ENCODE data around the gene CYP19A1.

Gene CYP19A1

DNA sequence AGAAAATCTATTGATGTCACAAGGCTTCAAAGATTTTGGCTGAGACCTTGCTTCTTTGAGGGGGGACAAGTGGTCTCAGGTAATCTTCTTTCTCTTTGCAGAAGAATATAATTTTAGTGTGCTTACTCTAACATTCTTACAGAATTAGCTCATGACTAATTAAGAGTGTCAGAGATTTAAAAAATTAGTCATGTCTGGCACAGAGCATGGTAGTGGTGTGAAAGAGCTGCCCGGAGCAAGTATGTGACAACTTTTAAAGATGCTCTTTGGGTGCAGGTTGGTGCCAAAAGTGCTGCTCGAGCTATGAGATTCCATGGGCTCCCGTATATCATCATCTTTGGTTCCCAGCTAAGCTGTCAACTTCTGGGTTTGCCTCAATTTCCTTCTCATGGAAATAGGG, 31.1 kb downstream of the CYP19A1 start:
- no peak for TF ChIP-seq Cebpa-rat (IDR thresholded peaks at IDR 0.05)
- no peak overlapping the region for H3K27ac ChIP-seq
- H4K20me1 ChIP-seq = no peaks in the 10 kb centered on the region
- H3K36me3 ChIP-seq = no peaks in the 10 kb centered on the region
- H3K9ac ChIP-seq = no peak overlapping the region
- H3K27me3 ChIP-seq = no peaks in the 10 kb centered on the region
- no peaks in the 10 kb centered on the region for H3K9me3 ChIP-seq
- H3K4me3 ChIP-seq = no peak overlapping the region
- peaks cover 9% of the 10 kb centered on the region for H3K4me1 ChIP-seq
- H3K4me2 ChIP-seq = no peak overlapping the region

DNA sequence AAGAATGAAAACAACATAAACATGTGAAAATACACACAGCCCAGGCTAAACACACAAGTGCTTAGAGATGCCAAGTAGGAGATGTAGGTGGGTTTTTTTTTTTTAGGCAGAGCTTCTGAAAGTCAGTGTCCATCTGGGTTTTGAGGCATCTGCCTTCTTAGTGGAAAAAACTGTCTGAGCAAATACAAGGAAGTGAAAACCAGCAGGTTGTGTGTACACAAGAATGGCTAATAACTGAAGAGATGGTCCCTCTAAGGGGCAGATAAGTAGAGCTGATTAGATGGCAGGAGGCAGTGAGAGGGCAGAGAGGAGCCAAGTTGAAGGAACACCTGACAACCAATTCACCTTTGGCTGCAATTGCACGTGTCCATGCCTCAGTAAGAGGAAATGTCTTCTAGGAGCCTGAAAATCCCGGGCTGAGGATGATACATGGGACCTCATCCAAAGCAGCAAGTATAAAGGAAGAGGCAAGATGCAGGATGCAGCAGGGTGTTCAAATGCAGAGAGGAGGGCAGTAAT, 34.9 kb downstream of the CYP19A1 start:
- Histone ChIP-seq H3K4me2 (no peak overlapping the region), H3K27ac (no peak overlapping the region), H3K9me3 (no peaks in the 10 kb centered on the region), H3K9ac (no peak overlapping the region), H3K27me3 (no peaks in the 10 kb centered on the region), H3K4me1 (no peaks in the 10 kb centered on the region), H3K36me3 (no peaks in the 10 kb centered on the region), H3K4me3 (no peak overlapping the region), H4K20me1 (no peaks in the 10 kb centered on the region)
- no peak for TF ChIP-seq Cebpa-rat (IDR thresholded peaks at IDR 0.05)

DNA sequence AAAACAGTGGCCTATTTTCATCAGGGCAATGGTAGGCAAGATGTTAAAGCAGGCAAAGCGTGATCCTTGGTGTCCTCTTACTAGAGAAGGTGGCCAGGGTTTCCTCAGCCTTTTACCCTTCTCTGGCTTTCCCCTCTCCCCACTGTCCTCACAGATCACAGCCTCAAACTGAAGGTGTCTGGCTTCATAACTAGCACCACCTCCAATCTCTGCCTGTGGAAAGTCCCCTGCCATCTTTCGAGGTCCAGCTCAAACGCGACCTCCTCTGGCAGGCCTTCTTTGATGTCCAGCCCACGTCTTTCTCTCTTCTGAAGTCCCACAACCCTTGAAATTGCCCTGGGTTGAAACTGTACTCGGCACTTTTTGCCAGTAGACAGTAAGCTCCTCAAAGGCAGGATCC, 35.9 kb downstream of the CYP19A1 start:
- no peaks in the 10 kb centered on the region for H4K20me1 ChIP-seq
- no peak overlapping the region for H3K4me2 ChIP-seq
- no peaks in the 10 kb centered on the region for H3K4me1 ChIP-seq
- H3K9me3 ChIP-seq = no peaks in the 10 kb centered on the region
- no peak overlapping the region for H3K27ac ChIP-seq
- no peaks in the 10 kb centered on the region for H3K27me3 ChIP-seq
- TF ChIP-seq Cebpa-rat (IDR thresholded peaks at IDR 0.05) = no peak
- no peak overlapping the region for H3K9ac ChIP-seq
- no peaks in the 10 kb centered on the region for H3K36me3 ChIP-seq
- H3K4me3 ChIP-seq = no peak overlapping the region

DNA sequence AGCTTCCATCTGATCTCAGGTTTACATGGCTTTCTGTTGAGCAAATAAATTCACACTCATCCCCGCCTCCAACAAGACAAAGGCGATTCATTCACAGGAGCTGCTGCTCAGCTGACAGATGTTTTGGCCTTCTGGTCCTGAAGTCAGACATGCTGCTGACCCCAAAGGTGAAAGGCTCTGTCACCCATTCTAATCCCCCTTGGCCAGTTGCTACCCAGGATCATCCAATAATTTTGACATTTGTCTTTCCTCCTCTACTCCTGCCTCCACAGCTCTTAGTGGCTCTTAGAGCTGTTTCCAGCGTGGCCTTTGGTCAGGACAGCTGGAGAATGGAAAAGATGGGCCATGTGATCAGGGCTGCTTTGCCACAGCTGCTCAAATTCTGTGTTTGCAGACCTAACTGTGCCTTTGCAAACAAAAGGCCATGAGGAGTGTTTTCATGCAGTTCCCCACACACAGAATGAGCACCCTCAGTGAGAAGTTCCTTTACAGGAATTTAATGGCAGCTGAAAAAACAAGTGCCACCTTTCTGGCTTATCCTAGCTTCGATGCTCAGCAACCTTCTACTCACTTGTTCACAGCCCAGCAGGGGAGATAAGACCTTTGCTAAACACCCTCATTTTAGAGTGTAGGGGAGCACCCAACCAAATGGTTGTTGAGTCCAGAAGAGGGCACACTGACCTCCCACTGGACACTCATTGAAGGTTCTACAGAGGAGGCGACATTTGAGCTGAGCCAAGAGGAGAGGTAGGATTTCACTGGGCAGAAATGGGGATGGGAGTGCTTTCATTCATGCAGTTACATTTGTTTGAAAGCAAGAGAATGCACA, 39.0 kb downstream of the CYP19A1 start:
- H3K27ac ChIP-seq = no peak overlapping the region
- no peak for TF ChIP-seq Cebpa-rat (IDR thresholded peaks at IDR 0.05)
- no peaks in the 10 kb centered on the region for H3K36me3 ChIP-seq
- no peaks in the 10 kb centered on the region for H3K4me1 ChIP-seq
- H4K20me1 ChIP-seq = no peaks in the 10 kb centered on the region
- H3K27me3 ChIP-seq = no peaks in the 10 kb centered on the region
- no peaks in the 10 kb centered on the region for H3K9me3 ChIP-seq
- H3K4me2 ChIP-seq = no peak overlapping the region
- H3K9ac ChIP-seq = no peak overlapping the region
- H3K4me3 ChIP-seq = no peak overlapping the region

DNA sequence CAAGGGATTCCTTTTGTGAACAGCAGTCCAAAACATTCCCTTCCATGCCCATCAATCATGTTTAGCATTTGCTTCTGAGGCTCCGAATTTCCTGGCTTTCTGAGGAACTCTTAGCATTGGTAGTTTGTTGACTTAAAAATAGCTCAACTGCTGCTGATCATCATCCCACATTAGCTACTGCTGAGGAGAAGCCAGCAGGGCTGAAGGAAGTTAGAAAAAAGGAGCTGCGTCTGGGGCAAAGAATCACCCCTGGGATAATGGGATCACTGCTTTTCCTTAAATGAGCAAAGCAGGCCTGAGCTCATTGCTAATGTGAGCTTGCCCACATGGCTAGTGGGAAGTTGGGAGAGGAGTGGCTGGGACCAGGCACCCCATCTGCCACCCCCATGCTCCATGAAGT, 39.8 kb downstream of the CYP19A1 start:
- H3K4me1 ChIP-seq = no peaks in the 10 kb centered on the region
- no peak for TF ChIP-seq Cebpa-rat (IDR thresholded peaks at IDR 0.05)
- no peaks in the 10 kb centered on the region for H3K27me3 ChIP-seq
- no peak overlapping the region for H3K4me3 ChIP-seq
- no peak overlapping the region for H3K9ac ChIP-seq
- no peak overlapping the region for H3K27ac ChIP-seq
- H4K20me1 ChIP-seq = no peaks in the 10 kb centered on the region
- H3K9me3 ChIP-seq = peaks cover 3% of the 10 kb centered on the region
- H3K4me2 ChIP-seq = no peak overlapping the region
- H3K36me3 ChIP-seq = no peaks in the 10 kb centered on the region

DNA sequence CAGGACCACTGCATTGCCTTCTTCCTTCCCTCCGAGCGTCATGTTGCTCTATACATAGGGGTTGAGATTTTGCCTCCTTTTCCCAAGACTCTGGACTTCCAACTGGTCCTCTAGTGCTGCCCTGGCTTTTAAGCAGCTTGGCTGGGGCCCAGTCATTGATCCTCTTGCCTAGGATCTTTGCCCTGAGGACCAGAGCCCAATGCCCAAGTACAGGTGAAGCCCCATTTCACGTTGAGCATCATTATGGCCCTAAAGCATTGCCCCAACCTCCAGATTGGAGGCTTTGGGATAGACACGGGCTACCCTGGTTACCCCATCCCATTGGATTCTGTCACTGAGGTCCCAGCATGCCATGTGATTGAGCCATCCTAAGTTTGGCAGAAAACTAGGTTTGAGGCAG, 47.7 kb downstream of the CYP19A1 start:
- no peak for TF ChIP-seq Cebpa-rat (IDR thresholded peaks at IDR 0.05)
- peaks cover 10% of the 10 kb centered on the region for H3K4me1 ChIP-seq

DNA sequence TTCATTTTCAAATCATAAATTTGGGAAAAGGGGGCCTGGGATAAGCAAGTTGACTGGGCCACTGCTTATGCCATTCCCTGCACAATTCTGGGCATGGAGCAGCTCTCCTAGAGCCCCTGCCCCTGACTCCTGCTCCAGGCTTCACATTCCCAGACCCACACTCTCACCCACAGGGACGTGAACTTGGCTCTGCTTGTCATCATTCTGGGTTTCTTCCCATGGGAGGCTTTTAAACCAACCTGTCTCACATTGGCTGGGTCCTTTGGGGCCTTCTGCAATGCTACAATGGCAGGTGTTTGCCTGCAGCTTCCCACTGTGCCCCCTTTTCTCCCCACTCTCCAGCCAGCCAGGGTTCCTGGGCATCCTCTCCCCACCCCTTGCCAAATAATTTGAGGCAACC, 49.1 kb downstream of the CYP19A1 start:
- Histone ChIP-seq H3K27ac (no peak overlapping the region), H3K27me3 (no peaks in the 10 kb centered on the region), H3K4me3 (no peak overlapping the region), H4K20me1 (no peaks in the 10 kb centered on the region), H3K36me3 (no peaks in the 10 kb centered on the region), H3K9ac (no peak overlapping the region), H3K4me2 (no peak overlapping the region), H3K4me1 (peaks cover 24% of the 10 kb centered on the region), H3K9me3 (peaks cover 16% of the 10 kb centered on the region)
- TF ChIP-seq Cebpa-rat (IDR thresholded peaks at IDR 0.05) = no peak

More for the DNA sequence above, 47.7 kb downstream of the CYP19A1 start:
- H3K4me2 ChIP-seq = no peak overlapping the region
- H4K20me1 ChIP-seq = no peaks in the 10 kb centered on the region
- H3K27ac ChIP-seq = no peak overlapping the region
- H3K9ac ChIP-seq = no peak overlapping the region
- peaks cover 16% of the 10 kb centered on the region for H3K9me3 ChIP-seq
- H3K27me3 ChIP-seq = no peaks in the 10 kb centered on the region
- no peaks in the 10 kb centered on the region for H3K36me3 ChIP-seq
- H3K4me3 ChIP-seq = no peak overlapping the region

DNA sequence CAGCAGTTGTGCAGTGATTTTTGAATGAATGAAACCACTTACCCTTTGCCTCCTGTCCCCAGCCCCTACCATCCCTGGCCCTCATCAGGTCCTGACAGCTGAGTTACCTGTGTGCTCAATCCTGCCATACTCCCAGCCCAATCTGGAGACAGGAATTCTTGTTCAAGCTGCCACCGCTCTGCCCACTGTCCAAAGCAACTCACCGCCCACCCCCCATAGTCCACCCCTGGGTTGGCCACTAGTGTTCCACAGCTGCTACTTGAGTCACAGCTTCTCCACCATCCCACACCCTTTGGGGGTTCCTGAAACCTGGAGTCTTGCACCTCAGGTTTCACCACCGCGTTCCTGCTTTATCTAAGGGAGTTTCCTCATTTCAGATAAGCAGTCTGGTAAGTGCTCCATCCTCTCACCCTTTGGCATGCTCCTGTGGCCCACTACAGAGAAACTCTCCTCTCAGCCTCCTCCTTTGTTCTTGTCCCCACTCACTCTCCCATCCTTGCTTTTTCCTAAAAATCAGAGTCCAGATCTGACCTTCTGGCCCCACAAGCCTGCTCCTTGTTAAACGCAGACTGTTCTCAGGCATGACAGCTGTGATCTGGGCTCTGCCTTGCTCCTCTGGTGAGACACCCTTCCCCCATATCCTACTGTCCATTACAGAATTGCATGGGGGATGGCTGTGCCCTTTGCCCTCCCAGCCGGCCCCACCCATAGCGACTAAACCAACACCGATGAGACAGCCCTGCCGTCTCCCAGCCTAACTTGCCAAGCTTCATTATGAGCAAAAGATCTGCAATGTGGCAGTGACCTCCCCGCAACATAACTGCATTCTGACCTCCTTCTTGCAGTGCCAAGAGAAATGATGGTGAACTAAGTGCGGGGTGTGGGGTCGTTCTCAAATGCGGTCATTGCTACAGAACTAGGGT, 50.0 kb downstream of the CYP19A1 start:
- no peaks in the 10 kb centered on the region for H4K20me1 ChIP-seq
- no peak for TF ChIP-seq Cebpa-rat (IDR thresholded peaks at IDR 0.05)
- H3K27me3 ChIP-seq = no peaks in the 10 kb centered on the region
- H3K4me3 ChIP-seq = no peak overlapping the region
- H3K36me3 ChIP-seq = no peaks in the 10 kb centered on the region
- no peak overlapping the region for H3K27ac ChIP-seq
- H3K9me3 ChIP-seq = peaks cover 11% of the 10 kb centered on the region
- no peak overlapping the region for H3K4me2 ChIP-seq
- no peak overlapping the region for H3K9ac ChIP-seq
- H3K4me1 ChIP-seq = peaks cover 33% of the 10 kb centered on the region

DNA sequence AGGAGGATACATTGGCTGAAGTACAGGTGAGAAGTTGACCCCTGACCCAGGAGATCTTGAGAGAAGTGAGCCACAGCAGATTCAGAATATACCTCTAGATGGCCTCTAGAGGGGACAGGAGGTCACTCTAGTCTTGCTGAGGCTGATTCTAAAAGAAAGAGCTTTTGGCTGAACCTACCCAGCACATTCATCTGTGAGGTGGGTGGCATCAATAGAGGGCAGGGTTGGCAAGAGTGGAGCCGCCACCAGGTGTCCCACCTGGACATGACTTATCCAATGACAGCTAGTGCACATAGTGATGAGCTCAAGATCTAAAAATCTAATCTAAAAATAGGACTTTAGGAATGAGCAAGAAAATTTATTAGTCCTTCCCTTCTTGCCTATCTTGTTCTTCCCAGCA, 51.6 kb downstream of the CYP19A1 start:
- H4K20me1 ChIP-seq = no peaks in the 10 kb centered on the region
- H3K4me3 ChIP-seq = no peak overlapping the region
- no peak overlapping the region for H3K27ac ChIP-seq
- H3K4me2 ChIP-seq = no peak overlapping the region
- H3K27me3 ChIP-seq = no peaks in the 10 kb centered on the region
- no peaks in the 10 kb centered on the region for H3K36me3 ChIP-seq
- peaks cover 49% of the 10 kb centered on the region for H3K4me1 ChIP-seq
- no peak for TF ChIP-seq Cebpa-rat (IDR thresholded peaks at IDR 0.05)
- H3K9me3 ChIP-seq = no peaks in the 10 kb centered on the region
- no peak overlapping the region for H3K9ac ChIP-seq

DNA sequence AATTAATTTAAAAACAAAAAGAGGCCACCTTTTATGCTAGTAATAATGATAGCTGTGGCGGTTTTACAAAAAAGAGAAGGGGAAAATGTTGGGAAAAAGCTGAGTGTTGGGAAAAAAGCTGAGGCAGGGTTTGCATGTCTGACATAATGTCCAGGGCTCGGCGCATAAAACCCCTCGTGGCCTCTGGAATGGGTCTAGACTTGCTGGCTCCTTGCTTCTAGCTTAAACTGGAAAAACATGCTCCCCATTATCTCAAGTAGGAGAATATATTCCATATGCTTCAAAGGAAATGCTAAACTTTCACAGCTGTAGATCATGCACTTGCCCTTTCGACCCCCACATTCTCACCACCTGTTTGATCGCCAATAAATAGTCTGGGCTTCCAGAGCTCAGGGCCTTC, 53.0 kb downstream of the CYP19A1 start:
- TF ChIP-seq Cebpa-rat (IDR thresholded peaks at IDR 0.05) = no peak
- Histone ChIP-seq H3K27ac (no peak overlapping the region), H3K4me1 (peaks cover 49% of the 10 kb centered on the region), H3K4me3 (no peak overlapping the region), H3K4me2 (peak overlapping the region; percentile 64), H3K36me3 (no peaks in the 10 kb centered on the region), H3K27me3 (no peaks in the 10 kb centered on the region), H4K20me1 (no peaks in the 10 kb centered on the region), H3K9me3 (no peaks in the 10 kb centered on the region), H3K9ac (no peak overlapping the region)

Measured in BLaER1 (cell line).